Measurements from ENCODE around the gene SMG1.
A peak's percentile ranks its signal among the peaks of the same experiment; 100 is the strongest.

Gene SMG1

GRCh38 chr16:18852647-18853046 lies 73.6 kb downstream of the SMG1 start:
- no peak for DNase-seq (ENCODE audit: low read depth)

DNA sequence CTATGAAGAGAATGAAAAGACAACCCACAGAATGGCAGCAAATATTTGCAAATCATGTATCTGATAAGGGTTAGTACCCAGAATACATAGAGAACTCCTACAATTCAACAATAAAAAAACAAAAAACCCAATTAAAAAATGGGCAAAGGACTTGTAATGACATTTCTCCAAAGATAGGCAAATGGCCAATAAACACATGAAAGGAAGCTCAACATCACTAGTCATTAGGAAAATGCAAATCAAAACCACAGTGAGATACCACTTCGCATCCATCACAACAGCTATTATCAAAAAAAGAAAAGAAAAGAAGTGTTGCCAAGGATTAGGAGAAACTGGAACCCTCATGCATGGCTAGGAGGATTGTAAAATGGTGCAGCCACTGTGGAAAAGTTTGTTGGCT lies 79.8 kb downstream of the SMG1 start:
- no peak for DNase-seq (ENCODE audit: low read depth)

- no peak for DNase-seq (ENCODE audit: low read depth)
Measured at GRCh38 chr16:18842565-18842964, 83.6 kb downstream of the SMG1 start.

DNA sequence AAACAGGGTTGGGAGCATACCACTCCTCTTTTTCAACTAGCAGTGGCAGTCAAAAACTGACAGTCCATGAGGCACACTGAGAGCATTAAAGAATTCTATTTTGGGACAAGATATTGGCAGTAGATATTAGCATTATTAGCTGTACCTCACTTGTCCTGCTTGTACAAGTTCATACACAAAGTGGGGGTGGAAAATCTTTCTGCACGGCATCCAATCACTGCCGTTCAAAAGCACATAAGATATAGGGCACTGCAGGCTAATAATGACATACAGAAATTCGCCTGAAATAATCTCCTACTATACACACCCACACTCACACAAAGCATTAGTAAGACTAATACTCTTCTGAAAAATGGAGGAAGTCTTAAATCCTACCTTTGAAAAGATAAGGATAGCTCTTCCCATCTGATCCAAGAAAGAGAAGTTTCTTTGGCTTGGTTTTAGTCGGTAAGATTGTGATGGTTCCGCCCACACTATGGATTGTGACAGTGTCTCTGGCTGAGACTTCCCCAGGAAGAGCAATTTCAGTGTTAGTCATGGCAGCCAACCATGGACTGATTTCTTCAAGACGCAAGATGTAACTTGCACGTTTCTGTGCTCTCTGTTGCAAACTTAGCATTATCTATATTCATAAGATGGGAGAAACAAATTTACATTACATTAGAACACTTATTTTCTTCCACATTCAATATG lies 84.2 kb downstream of the SMG1 start:
- DNase-seq (ENCODE audit: low read depth) = no peak

DNA sequence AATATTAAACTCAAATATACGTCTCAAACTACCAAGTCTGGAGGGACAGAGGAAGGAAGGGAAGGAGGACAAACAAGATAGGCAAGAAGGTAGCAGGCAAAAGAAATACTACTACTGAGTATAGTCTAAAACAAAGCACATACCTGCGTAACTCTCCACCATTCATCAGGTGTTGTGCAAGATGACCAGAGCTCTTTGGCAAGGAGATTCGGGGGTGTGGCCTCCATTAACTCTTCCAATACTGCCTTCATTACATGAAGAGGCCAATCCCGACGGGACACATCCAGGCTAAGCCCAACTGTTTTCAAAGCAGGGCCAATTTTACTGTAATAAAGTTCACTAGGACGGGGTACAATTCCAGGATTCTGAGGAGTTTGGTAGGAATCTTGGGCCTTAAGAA lies 86.7 kb downstream of the SMG1 start:
- DNase-seq (ENCODE audit: low read depth) = no peak

DNA sequence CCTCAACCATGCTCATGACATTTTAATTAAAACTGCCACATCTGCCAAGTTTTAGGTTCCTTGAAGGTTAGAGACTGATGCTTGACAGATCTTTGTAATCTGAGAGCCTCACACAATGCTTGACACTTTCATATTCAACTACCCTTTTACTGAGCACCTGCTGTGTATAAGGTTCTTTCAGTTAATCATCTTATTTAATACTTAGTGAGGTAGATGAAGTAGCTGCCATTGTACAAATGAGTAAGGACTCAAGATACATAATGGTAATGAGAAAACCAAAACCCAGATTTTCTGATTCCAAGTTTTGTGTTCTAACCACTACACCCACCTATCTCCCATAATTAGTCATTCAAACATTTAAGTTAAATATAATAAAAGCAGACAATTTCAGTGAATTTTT lies 89.5 kb downstream of the SMG1 start:
- no peak for DNase-seq (ENCODE audit: low read depth)

- no peak for DNase-seq (ENCODE audit: low read depth)
Measured at GRCh38 chr16:18834864-18835263, 91.3 kb downstream of the SMG1 start.

GRCh38 chr16:18833707-18834505 lies 92.3 kb downstream of the SMG1 start:
- no peak for DNase-seq (ENCODE audit: low read depth)

DNA sequence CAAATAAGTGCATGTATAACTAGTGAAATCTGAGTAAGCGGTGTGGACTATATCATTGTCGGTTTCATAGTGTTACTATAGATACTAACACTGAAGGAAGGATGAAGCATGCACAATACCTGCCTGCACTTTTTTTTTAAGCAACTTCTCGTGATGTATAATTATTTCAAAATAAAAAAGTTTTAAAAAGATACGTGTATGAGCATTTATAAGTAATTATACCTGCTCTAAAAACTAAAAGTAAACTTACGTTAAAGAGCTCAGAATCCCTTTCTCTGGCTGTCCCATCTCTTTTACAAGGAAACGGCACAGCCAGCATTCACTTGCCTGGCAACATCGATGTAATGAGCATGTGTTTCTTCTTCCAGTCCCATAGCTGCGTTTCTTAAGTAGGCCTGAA lies 93.6 kb downstream of the SMG1 start:
- no peak for DNase-seq (ENCODE audit: low read depth)

DNA sequence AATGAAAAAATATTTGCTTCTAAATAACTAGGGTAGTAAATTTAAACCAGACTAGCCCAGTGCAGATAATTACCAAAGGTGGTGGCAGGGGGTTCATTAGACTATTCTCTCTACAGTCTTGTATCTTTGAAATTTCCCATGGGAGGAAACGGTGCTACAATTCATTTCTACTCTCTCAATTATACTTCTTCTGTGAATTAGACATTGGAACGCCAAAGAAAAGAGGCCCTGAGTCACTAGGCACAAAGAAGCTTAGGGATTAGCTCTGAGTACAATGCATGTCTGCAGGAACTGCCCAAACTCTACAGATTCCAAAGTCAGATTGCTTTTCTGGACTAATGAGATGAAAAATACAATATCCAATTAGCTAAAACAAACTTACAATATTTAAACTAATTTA lies 94.2 kb downstream of the SMG1 start:
- DNase-seq (ENCODE audit: low read depth) = no peak

- DNase-seq (ENCODE audit: low read depth) = no peak
Measured at GRCh38 chr16:18829251-18829650, 97.0 kb downstream of the SMG1 start.

DNA sequence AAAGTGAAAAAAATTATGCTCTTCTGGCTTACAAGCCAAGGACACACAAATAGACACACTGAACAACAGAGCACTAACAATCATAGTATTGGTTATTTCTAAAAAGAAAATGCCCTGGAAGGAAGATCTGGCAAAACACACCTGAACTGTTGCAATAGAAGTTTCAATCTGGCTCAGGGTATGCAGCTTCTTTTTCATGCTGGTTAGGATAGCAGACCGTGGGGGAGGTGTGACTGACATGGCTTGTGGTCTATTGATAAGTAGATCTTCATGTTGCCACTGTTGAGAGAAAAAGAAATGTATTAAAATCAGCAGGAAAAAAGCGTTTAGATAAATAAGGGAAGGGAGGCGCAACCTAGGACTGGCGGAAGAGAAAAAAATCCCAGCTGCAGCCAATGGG lies 98.3 kb downstream of the SMG1 start:
- DNase-seq (ENCODE audit: low read depth) = no peak

- DNase-seq (ENCODE audit: low read depth) = no peak
Measured at GRCh38 chr16:18816286-18816685, 109.9 kb downstream of the SMG1 start.

DNA sequence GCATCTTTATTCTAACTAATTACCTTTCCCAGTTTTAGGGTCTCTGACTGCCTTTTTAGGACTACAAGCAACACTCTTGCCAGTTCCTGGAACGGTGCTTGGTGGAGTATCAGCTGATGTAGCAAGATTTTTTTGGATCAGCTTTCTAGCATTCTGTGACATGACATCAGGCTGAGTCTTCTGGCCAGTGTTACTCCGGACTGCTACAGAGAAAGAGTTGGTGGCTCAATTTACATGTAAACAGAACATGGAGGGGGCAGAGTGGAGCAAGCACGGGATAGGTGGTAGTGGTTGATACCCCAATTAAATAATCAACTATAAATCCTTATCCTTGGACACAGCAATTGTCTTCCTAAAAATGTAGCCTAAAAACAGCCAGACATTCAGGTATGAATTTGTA lies 114.3 kb downstream of the SMG1 start:
- DNase-seq (ENCODE audit: low read depth) = no peak

DNA sequence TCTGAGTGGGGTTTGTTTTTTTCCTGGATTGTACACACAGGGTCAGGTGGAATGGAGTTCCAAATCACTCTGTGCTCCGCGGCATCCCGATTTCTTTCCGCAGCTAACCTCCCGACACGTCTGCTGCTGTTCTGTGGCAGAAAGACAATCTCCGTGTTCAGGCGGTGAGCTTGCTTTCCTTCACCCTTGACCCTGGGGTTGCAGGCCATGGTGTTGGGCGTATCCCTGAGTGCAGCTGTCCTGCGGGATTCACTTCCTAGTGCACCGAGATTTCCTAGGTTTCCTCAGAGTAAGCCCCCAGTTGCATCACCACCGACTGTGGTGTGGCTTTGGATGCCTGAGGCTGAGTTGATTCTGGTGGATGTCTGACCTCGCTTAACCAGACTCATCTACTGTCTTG lies 117.0 kb downstream of the SMG1 start:
- no peak for DNase-seq (ENCODE audit: low read depth)

- no peak for DNase-seq (ENCODE audit: low read depth)
Measured at GRCh38 chr16:18805257-18805773, 120.9 kb downstream of the SMG1 start.

GRCh38 chr16:18804540-18804939 lies 121.7 kb downstream of the SMG1 start:
- no peak for DNase-seq (ENCODE audit: low read depth)

DNA sequence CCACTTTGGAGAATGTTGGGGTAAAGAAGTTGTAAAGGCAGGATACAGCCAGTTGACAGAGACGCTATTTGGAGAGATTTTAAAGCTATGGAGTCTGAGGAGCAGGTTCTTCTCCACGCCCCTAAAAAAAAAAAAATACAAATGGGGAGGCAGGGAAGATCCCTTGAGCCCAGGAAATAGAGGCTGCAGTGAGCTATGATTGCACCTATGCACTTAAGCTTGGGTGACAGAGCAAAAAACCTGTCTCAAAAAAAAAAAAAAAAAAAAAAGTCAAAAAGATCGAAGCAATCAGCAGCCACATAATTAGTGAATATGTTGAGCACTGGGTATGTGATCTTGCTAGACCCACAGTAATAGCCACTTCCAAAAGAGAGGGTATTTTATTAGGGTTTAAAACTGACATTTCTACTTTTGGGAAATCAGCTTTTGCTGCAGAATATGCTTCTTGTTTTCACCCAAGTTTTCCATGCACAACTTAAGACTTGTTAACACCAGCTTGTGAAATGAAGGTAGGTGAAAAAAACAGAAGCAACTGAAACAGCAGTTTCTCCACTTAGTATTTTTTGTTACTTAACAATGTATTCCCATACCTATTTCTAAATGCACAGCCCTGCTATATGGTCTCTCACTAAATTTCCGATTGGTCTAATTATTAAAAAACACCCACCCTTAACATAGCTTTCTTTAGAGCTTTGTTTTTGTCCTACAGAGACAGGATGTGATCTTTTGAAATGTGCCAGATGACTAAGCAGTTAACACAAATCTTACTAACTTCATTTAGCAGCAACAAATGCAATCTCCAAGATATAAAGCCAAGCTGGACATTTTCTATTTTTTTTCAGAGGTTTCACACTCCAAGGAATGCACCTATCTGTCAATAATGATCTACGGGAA lies 122.4 kb downstream of the SMG1 start:
- no peak for DNase-seq (ENCODE audit: low read depth)

DNA sequence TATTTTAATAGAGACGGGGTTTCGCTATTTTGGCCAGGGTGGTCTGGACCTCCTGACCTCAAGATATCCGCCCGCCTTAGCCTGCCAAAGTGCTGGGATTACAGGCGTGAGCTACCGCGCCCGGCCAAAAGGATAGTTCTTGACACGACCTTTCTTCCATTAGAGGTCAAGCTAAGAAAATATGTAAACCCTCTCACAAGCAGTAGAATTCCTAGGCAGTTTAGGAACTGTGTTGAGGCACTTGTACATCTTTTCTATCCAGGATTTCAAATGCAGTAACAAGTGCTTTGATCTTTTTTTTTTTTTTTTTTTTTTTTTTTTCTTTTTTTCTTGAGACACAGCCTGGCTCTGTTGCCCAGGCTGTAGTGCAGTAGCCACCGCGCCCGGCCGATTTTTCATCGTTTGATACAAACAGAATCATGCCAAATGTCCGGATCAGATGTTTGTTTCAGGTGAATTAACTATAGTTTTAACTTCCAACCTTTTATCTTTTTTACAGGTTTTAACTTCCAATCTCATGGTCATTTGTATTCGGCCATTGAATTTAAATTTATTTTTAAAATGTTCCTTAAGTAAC lies 123.4 kb downstream of the SMG1 start:
- no peak for DNase-seq (ENCODE audit: low read depth)

DNA sequence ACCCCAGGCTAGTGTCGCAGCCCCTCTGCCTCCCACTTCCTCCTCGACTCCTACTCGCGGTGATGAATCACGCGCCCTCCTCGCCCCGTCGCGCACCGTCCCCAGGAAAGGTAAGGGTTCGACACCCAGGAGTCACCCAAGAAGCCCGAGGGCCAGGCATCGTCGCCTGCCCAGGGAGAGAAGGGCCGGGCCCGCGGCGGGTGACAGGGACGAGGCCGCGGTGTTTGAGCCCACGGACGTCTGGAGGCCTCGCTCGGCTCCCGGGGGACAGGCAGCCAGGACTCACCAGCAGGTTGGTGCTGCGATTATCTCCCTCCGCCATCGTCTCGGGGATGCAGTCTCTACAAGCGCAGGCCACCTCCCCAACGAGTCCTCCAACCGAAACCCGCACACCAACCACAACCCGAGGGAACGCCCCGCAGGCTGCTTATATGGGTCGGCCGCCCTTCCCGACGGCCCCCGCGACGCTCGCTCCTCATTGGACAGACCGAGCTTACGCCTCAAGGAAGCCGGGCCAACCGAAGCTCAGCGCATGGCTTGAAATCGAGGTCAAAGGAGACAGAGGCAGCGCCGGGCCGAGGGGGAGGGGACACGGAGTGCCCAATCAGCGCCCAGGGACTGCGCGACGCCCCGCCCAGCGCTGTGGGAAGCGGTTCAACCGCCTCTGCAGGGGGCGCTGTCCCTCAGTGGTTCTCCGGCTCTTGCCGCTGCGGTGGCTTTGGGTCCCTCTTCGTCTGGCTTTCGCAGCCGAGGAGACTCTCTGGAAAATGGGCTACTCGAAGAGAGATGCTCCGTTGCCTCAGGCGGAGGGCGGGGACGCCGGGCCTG lies 124.8 kb downstream of the SMG1 start, which contains the start of gene ARL6IP1:
TSS of gene ARL6IP1 (minus strand) at position 405 of the 828 bp plus-strand sequence. CDS start at position 322, 83 bp downstream.
- peak; percentile 99 for DNase-seq (ENCODE audit: low read depth)

DNA sequence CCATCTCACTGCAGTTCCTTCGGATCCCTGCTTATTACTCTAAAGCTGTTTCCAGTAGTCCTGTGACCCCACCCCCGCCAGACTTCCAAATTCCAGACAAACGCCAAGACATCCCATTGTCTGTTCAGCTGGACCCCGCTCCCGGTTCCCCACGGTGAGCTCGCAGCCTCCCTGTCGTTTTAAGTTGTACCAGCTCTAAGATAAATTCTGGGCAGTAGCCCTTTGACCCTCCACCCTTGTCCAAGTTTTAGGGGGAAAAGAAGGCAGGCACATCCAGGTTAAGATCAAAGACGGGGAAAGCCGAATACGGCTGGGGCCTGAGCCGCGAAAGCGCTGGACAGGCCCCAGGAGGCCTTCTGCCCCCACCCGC lies 125.4 kb downstream of the SMG1 start:
- no peak for DNase-seq (ENCODE audit: low read depth)

All from T follicular helper cell (primary cell).